ENCODE results near the gene CEND1.

CEND1 gene

GRCh38 chr11:789943-790342 lies at the start of gene CEND1:
Gene CEND1, minus strand, starts transcription at chr11:790090. Its CDS starts 1,514 bp downstream, at chr11:788576.
- DNase-seq: no peak

- no peak for DNase-seq
Measured at GRCh38 chr11:839280-839623, 49.4 kb upstream of the CEND1 start.

- DNase-seq: no peak
Measured at GRCh38 chr11:838441-839279, 48.8 kb upstream of the CEND1 start.

- DNase-seq: no peak
Measured at GRCh38 chr11:837990-838307, 48.1 kb upstream of the CEND1 start.

GRCh38 chr11:837189-837989 lies 47.5 kb upstream of the CEND1 start:
- DNase-seq: peak; percentile 77

- DNase-seq: no peak
Measured at GRCh38 chr11:836700-837099, 46.8 kb upstream of the CEND1 start.

GRCh38 chr11:836274-836673 lies 46.4 kb upstream of the CEND1 start:
- no peak for DNase-seq

- peak; percentile 68 for DNase-seq
Measured at GRCh38 chr11:834371-835316, 44.8 kb upstream of the CEND1 start.

GRCh38 chr11:833849-834311 lies 44.0 kb upstream of the CEND1 start:
- no peak for DNase-seq

- peak; percentile 75 for DNase-seq
Measured at GRCh38 chr11:833114-833791, 43.4 kb upstream of the CEND1 start.

- peak; percentile 78 for DNase-seq
Measured at GRCh38 chr11:832529-833113, 42.7 kb upstream of the CEND1 start, which contains the start of gene CD151. Gene CD151, plus strand, starts transcription at chr11:832952. Its CDS starts 3,118 bp downstream, at chr11:836070.

- no peak for DNase-seq
Measured at GRCh38 chr11:831961-832528, 42.2 kb upstream of the CEND1 start.

- no peak for DNase-seq
Measured at GRCh38 chr11:831118-831864, 41.4 kb upstream of the CEND1 start.

GRCh38 chr11:830295-831117 lies 40.6 kb upstream of the CEND1 start:
- peak; percentile 88 for DNase-seq

GRCh38 chr11:829847-830294 lies 40.0 kb upstream of the CEND1 start:
- DNase-seq: no peak

- no peak for DNase-seq
Measured at GRCh38 chr11:829176-829846, 39.4 kb upstream of the CEND1 start.

- no peak for DNase-seq
Measured at GRCh38 chr11:828506-829175, 38.8 kb upstream of the CEND1 start.

- DNase-seq: no peak
Measured at GRCh38 chr11:827897-828192, 38.0 kb upstream of the CEND1 start, which contains the start of gene CRACR2B. Gene CRACR2B, plus strand, starts transcription at chr11:827919. Its CDS starts 689 bp downstream, at chr11:828608.

Data from hematopoietic multipotent progenitor cell treated with erythropoietin and hydrocortisone succinate and interleukin-3 and kit ligand, for 4 days (in vitro differentiated cells).